ENCODE results near the gene SLC22A23.

Gene SLC22A23

DNA sequence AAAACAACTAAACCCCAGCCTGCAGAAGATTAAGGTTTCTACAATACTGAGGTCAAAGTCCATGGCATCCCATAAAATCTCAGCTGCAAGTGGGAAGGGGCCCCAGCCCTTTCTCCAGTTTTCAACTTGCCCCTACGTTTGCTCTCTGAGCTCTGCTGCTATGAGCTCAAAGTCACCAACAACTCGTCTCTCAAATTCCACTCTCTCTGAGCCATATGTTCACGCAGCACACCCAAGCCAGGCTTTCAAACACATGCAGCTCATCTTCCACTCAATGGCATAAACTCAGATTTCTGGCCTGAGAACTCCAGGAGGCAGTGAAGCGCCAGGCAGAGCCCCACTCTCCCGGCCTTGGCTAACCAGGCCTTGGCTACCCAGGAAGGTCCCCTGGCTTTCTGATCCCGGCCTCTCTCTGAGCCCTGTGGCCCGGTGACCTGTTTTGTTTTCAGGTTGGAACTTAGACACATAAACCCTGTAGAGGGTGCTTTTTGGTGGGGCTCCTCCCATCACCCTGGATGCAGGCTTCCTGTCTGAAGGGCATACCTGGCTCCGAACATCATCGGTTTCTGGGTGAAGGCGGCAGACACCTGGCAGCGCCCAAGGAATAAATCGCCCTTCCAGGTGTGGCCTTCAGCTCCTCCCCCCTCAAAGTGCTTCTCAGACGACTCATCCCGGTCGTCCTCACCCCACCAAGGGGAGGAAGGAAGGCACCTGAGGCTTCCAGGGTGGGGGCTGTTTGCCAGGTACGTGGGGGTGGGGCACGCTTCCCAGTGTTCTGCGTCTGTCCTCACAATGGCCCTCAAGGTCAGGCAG, 12.4 kb downstream of the SLC22A23 start:
- DNase-seq = no peak

DNA sequence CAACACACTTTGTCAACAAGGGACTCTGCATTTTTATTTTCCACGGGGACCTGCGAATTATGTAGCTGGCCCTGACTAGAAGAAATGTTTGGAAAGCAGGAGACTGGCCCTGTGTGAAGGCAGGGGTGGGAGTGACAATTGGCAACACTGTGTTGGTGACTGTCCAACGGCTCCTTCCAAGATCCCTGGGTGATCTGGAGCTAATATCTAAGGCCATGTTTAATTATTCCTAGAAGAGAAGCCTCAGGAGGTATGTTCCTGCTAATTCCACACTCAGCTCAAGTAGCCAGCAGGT, 13.7 kb downstream of the SLC22A23 start:
- DNase-seq = no peak

DNA sequence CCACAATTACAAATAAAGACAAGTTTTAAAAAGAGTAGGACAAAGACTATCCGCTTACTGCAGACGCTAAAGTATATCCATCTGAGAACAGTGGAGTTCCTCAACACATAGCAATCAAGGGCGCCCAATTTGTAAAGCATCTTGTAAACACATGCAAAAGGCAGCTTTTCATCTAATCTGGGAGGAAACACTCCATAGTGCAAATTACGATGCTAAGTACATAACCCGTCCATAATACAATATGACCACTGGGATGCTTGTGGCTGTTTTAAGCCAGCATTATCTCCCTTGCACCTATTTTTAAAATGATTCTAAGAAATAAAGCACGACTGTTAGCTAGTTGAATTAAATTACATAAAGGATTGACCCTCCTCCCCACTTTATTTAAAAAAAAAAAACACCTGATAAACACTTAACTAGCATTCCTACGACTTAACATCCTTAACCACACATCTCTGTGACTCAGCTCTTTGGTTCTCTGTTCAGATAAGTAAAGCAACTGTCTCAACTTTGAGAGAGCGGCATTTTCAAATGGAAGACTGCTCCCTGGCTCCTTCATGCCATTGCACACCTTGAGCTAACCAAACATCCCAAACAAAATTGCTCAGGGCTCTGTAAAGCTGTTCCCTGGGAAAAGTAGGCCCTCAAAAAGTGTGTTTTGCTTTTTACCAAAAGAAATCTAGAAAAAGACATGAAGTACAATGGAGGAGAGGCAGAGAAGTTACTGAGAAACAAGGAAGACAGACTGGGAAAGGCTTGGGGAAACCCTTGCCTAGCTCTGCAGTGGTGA, 14.2 kb downstream of the SLC22A23 start:
- DNase-seq = no peak

DNA sequence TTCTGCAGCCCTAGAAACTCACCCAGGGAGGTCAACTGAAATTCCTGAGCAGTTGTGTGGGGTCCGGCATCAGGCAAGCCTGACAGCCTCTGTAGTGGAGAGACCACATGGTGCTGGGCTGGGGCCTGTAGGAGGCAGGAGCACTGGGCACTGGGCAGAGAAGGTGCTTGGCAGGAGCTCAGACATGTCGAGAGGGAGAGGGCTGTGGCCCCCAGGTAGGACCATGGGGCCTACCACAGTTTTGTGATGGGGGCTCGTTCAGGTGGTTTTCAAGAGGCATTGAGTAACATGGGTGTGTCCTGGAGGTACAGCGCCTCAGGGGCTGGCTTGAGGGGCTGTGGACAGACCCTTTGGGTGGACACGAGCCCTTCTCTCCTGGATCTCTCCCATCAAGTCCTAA, 15.9 kb downstream of the SLC22A23 start:
- DNase-seq = no peak

DNA sequence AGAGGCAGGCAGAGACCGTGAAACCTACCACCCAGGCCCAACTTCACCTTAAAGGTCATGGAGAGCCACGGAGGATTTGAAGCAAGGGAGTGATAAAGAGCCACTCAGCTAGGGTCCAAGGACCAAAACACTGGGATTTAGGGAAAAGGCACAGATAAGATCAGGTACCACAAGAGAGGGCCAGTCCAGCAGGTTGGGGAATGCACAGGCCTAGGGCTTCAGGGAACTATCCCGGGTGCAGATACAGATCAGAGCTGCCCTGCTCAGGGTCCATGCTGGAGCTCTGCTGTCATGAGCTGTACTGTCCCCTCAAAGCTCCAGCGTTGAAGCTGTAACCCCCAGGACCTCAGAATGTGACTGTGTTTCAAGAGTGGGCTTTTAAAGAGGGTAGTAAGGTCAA, 16.9 kb downstream of the SLC22A23 start:
- no peak for DNase-seq

DNA sequence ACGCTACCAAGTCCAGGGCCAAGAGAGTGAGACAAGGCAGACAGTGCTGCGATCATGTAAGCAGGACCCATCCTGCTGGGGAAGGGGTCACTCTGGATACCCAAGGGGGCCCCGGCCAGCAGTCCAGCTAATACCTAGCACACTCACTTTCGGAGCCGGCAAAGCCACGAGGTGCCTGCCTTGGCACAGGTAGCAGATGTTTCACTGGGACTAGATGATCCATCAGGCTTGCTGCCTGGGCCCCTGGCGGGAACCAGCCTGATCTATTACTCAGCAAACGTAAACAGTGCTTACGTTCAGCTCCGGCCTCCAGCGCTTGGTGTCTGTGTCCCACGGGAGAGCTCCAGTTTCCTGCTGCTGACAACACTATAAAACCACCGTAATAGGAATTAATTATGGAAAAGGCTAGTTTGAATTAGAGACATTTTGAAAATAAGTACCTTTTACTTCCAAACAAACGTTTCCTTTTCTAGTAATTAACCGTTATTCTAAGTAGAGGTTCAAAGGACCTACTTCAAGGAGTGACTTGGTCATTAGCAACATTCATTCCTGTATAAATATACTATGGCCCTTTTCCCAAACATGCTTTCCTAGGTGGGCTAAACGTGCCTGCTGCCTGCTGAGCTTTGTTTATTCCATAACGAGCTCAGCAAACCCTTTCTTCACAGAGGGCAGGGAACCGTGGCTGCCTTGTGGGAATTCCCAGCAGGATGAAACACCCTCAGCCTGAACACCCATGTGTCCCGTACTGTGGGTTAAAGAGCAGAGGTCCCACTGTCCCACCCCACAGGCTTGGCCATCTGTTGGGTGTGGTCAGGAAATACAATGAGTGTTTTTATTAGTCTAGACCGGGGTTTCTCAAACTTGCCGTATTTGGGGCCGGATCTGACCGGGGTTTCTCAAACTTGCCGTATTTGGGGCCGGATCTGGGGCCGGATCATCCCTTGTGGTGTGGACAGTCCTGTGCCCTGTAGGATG, 18.4 kb downstream of the SLC22A23 start:
- no peak for DNase-seq

DNA sequence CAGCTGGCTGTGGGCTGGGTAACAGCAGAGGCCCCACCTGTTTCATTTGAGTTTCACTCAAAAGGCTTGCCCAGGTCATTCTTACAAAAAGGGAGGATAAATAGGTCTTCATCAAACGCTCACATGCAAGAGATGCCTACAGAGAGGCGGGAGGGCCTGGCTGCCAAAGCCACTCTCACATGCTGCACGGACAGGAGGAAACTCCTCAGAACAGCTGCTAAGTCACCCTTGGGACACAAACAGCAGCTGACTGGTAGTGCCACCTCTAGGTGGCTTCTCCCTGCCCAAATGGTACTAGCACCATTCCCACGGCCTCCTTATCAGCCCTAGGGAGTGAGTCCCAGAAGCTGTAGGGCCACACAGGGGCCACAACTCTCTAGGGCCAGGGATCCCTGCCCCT, 23.8 kb downstream of the SLC22A23 start:
- DNase-seq = no peak

DNA sequence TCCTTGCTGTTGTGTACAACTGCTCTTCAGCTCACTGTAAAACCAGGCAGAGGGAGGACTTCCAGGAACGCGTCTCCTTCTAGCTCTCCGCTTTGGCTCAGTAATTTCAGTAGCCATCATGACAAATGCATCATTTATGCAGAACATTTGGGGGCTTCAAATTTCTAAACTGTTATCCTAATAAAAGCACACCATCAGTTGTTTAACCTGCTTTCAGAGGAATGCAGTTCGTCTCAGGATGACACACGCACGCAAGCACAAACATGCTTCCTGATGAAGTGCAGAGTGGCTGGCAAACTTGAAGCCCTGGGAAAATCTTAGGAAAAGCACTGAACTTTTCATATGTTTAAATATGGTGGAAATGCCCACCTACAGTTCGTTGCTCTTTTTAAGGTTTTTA, 24.4 kb downstream of the SLC22A23 start:
- no peak for DNase-seq

DNA sequence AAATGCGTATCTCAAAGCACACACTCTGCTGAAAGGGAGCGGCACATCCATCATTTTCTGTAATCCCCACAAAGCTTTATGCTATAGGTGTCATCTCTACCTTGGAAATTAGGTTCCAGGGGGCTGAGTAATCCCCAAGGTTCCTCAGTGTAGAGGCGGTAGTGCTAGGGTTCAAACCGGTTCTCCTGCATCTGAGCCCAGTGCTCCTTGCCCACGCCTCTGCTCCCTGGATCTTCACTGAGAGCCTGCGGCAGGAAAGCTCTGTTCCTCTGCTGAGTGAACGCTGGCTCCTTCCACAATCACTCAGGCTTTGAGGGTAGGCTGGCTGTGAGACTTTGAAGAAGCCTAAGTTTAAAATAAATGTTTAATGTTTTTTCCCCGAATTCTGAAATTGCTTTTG, 24.9 kb downstream of the SLC22A23 start:
- no peak for DNase-seq

DNA sequence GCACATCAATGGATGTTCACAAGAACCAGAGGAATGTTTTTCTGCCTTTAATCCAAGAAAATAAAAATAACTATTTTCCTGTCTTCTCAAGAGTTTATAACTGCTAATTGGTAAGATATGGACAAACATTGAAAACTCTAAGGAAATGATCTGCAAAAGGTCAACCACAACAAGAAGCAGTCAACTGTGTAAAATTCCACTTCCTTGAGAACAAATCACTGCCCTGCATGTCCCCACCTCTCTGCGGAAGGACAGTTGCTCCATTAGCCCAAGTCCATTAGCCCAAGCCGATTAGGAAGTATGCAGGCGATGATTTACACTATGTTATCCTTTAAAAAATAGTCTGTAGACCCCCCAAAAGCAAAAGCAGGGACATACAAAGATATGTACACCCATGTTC, 27.6 kb downstream of the SLC22A23 start:
- DNase-seq = no peak

DNA sequence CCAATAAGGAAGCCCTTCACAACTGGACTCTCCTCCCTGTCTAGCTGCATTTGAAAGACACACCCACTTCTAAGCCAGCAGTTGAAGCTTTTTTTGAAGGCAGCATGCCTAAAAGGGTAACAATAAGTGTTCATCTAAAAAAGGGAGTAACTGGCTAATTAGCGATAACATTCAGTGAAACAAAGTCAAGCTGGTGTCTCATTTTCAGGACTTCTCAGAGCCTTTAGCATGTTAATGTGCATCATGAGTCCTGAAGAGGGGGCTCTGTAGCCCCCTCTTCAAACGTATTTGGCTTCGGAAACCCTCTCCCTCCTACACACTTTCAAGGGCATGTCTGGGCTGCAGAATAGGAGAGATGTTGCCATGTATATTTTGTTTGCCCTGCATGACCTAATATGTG, 28.1 kb downstream of the SLC22A23 start:
- DNase-seq = no peak

DNA sequence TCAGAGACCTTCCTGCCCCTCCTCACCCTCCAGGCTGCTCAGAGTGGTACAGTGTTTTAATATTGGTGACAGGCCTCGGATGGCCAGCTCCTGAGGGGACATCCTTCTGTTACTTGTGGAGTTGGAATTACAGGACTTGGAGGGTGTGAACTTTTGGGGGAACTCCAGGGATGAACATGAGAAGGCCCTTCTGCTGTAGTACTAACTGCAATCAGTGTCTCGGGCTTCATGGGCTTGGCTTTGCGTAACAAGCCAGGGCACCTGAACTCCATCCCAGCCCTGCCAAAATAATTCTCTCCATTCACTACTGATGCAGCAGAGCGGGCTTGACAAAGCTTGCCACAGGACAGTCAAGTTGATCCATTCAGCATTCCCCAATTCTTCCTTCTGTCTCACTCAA, 28.6 kb downstream of the SLC22A23 start:
- no peak for DNase-seq

DNA sequence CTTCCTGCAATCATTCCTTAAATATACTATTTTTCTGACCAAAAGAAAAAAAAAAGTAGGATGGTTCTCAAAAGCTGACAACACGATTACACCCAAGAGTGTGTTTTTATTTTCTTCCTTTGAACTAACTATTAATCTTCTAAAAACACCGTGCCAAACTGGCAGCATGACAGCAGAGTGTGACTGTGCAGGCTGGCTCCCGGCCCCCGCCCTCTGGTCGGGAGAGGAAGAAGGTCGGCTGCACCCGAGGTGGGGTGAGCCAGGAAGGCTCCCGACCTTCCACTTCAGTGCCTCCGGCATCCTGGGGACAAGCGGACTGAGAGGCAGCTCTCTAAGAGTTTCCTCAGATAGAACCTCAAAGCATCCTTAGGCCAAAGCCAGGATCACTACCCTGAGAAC, 29.2 kb downstream of the SLC22A23 start:
- no peak for DNase-seq

DNA sequence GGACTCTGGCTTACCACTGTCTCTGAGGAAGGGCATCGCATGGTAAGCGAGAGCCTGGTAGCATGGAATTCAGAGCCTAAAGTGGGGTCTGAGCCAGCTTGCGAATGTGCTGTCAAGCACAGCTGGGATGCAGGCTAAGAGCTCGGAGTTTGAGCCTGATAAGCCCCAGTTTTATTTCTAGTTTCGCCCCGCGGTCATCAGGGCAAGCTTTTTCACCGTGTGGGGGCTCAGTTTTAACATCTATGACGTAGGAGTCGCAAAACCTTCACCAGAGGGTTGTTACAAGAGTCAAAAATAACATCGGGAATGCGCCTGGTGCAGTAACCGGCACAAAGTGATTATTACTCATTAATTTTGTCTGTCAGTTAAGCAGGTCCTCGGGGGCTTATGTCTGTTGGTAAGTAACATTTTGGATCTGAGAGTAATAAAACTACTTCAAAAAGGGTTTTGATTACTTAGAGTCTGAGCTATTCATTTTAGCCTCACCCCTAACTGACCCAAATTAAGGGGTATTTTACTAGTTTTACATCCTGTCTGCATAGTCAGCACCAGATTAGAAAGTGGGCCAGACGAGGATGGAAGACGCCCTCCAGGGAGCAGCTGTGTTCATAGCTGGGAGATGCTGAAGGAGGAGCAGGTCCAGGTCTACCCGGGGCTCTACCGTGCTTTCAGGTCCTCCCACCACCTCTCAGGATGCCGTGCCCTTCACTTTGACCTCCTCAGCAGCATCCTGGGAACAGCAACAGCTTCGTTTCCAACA, 29.7 kb downstream of the SLC22A23 start:
- DNase-seq = no peak

DNA sequence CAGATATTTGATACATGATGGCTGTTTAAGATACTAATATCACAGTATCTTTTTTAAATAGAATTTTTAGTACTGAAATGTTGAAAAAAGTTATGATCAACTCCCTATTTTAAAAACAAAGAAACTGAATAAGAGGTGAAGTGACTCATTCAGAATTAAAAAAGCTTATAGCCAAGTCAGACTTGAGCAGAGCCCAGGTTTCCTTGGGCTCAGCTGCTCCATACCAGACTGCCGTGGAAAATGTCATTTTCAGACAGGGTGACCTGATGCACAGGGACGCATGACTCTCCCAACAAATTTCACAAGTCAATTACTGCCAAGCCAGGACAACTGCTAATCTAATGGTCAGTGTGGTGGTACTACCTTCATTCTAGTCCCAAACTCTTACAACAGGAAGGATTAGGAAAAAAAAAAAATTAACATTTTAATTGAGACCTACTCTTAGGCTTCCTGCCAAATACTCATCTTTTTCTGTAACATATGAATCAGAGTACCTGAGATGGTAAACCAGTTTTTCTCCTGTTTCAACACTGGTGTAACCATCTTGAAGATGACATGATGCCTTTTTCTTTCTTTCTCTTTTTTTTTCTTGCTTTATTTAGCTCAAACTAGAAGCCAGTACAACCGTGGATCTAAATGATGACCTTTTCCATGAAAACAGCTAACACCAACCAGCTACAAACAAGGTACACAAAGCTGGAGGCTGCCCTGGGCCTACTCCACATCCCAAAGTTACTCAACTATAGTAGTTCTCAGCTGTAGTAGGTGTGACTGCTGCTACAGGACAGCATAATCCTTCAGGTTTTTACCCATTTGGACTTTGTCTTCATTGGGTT, 30.5 kb downstream of the SLC22A23 start:
- no peak for DNase-seq

DNA sequence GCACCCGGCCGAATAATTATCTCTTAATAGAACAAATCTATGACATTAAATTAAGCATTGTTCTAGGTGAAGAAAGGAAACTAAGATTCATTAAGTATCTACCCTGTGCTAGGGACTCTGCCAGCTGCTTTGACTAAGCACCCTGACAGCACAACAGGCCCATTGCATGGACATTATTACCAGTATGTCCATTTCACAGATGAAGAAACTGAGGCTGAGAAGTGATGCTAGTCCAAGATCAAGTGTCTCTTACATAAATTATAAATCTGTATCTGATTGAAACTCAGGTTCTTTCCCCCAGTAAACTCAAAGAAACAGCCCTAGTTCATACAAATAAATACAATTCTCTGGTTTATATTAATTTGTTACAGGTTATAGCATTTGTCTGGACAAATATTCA, 31.3 kb downstream of the SLC22A23 start:
- DNase-seq = no peak

DNA sequence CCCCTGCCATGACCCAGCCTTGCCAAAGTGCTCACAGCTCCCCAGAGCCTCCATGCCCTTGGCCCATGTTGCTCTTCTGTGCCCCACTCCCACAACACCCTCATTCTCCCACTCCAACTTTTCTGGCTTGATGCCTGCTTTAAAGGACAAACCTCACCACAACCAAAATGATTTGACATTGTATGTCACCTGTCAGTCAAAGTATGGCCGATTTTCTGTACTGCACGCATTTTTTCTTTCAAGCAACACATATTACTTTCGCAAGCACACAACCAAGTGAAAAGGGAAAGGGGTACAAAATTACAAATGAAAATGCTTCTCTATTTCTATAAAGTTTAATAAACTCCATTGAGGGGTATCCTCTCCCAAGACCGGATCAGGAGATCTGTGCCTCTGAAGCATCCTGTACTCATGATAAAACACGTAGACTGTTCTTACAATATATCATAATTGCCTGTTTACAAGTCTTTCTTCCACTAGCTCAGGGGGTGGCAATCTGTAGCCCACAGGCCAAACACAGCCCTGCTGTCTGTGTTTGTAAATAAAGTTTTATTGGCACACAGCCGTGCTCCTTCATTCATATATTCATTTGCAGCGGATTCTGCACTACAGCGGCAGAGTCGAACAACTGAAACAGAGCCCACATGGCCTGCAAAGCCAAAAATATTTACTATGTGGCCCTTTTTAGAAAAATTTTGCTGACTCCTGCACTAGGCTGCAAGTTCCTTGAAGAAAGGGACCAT, 32.5 kb downstream of the SLC22A23 start:
- no peak for DNase-seq

DNA sequence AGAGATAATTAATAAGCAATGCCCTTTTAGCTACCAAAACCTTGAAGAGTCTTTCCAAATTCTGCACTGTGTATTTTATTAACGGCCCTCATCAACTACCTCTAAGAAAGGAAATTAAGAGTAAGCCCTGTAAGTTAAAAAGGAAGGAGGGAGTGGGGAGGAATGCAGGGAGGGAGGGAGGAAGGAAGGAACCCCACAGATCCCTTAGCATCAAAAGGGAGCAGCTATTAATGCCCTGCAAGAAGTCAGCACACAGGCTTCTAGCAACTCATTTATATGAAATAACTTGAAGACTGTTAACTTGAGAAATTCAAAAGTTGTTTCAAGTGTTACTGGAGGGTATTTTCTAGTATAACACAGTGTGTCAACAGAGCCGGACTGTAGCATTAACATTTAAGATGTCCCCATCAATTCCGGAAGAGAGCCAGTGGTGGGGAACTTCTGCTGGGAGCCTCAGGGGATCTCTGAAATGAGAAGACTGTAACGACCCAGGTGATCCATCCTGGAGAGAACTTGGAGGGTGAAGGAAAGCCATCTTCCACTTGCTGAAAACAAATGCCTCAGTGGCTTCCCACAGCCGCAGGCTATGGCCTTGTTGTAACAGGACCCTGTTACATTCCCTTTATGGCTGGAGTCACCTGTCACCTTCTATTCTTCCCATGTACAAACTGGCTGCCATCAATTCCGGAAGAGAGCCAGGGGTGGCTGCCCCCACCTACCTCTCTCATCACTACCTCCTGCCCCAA, 33.2 kb downstream of the SLC22A23 start:
- no peak for DNase-seq

DNA sequence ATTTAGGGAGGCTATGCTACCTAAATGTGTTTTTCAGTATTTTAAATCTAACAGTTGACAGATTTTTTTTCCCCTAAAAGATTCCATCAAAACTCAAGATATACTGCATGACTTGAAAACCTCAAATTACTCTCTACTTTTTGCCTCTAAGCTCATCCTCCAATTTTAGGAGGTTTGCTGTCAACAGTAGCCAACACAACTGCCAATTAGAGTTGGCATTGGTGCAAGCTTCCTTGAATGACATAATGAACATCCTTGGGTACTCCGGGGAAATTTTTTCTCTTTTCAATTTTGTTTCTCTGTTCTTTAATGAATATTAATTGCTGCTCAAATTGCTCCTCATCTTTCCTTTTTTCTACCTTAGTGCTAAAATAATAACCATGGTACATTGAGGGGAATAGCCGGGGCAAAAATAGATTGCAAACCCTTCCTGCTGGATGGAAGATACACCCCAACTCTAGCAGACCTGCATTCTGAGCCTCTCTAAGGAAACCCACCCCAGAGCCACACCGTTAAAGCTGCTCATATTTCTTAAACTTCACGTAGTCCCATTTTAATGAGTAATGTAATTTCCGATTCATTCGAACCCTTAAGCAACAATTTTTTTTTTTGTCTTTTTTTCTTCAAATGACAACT, 34.3 kb downstream of the SLC22A23 start:
- DNase-seq = no peak

Data from activated CD4-positive, alpha-beta T cell treated with anti-CD3 and anti-CD28 coated beads, Interleukin-2, Interleukin-6, amounts not matched to agents 100 ng/mL and 50 ng/mL, durations not matched to agents 16 hours and 8 hours (primary cell).